ENCODE results near the gene RNF2.
A peak's percentile ranks its signal among the peaks of the same experiment; 100 is the strongest.

The RNF2 gene

DNA sequence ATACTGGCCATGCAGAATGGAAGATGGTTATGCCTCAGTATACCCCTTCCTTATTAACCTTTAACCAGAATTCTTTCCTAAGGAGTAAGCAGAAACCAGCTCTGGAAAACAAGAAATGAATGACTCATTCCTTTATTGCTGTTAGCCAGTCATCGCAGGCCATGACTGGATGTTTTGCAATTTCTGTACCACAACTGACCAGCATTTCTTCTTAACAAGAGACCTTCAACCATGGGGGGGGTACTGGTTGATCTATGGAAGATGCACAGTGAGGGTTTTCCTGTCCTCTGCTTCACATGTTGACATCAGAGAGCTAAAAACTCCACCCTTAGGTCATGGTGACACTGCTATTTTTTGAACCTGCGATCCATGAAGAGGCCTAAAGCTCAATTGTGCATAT is 28.0 kb upstream of the RNF2 start:
- no peak for TF ChIP-seq CTCF (IDR thresholded peaks at IDR 0.05; ENCODE audit: low read length, missing control alignments)
- peak; percentile 88 for DNase-seq (ENCODE audit: low read depth)
- H3K4me3 ChIP-seq (replicated peaks; ENCODE audit: low read depth, low read length): no peak overlapping the region

DNA sequence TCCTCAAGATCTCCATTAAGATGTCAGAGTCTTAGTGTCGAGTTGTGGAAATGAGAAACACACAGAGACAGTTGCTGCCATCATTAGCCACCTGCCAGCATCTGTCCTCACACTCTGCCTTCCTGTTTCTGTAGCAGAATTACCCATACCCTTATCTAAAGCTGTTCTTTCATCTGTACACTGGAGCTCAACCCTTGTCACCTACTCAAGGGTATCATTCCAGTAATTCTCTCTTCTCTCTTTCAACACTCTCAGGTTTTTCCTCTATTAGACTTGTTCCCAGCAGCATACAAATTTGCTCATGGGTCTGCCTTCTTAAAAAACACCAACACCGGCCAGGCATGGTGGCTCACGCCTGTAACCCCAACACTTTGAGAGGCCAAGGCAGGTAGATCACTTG is 27.4 kb upstream of the RNF2 start:
- no peak for TF ChIP-seq CTCF (IDR thresholded peaks at IDR 0.05; ENCODE audit: low read length, missing control alignments)
- no peak overlapping the region for H3K4me3 ChIP-seq (replicated peaks; ENCODE audit: low read depth, low read length)
- no peak for DNase-seq (ENCODE audit: low read depth)

GRCh38 chr1:185027252-185027882 is 18.0 kb upstream of the RNF2 start:
- no peak overlapping the region for H3K4me3 ChIP-seq (replicated peaks; ENCODE audit: low read depth, low read length)
- no peak for TF ChIP-seq CTCF (IDR thresholded peaks at IDR 0.05; ENCODE audit: low read length, missing control alignments)
- DNase-seq (ENCODE audit: low read depth): no peak

- DNase-seq (ENCODE audit: low read depth): no peak
Measured at GRCh38 chr1:185033686-185034085, 11.7 kb upstream of the RNF2 start.

GRCh38 chr1:185035258-185035657 is 10.1 kb upstream of the RNF2 start:
- DNase-seq (ENCODE audit: low read depth): no peak
- no peak overlapping the region for H3K4me3 ChIP-seq (replicated peaks; ENCODE audit: low read depth, low read length)
- no peak for TF ChIP-seq CTCF (IDR thresholded peaks at IDR 0.05; ENCODE audit: low read length, missing control alignments)

More at GRCh38 chr1:185033686-185034085, 11.7 kb upstream of the RNF2 start:
- no peak for TF ChIP-seq CTCF (IDR thresholded peaks at IDR 0.05; ENCODE audit: low read length, missing control alignments)
- H3K4me3 ChIP-seq (replicated peaks; ENCODE audit: low read depth, low read length): no peak overlapping the region

GRCh38 chr1:185038813-185039376 is 6.5 kb upstream of the RNF2 start:
- H3K4me3 ChIP-seq (replicated peaks; ENCODE audit: low read depth, low read length): no peak overlapping the region
- TF ChIP-seq CTCF (IDR thresholded peaks at IDR 0.05; ENCODE audit: low read length, missing control alignments): no peak
- no peak for DNase-seq (ENCODE audit: low read depth)

All from fibroblast of pulmonary artery (primary cell).